Small intestine (tissue), 7 donors: ENCODE measurements around the gene MT3. TPM values are rescaled to one million over a fixed set of nuclear protein-coding genes. Genes with fewer than 3 reads are reported as not detected.
A peak's percentile ranks its signal among the peaks of the same experiment; 100 is the strongest.

Experiments used
- DNase-seq, 2 donors: peaks; one replicate each; pipeline versions ENCODE4 v3.0.0 to v3.0.0-alpha.2; 2013
- FAIRE-seq: peaks from 2 replicates; lab custom pipeline; 2012; peaks lifted over from hg19 to GRCh38; lab: Jason Lieb, UNC
- H3K27ac ChIP-seq, 3 donors: one replicate each; pipeline ENCODE4 v1.5.1; 2013; ENCODE audit warnings: low read length in 2 of 3, mild to moderate bottlenecking in 2 of 3, control low read depth in 1 of 3, inconsistent platforms in 1 of 3, low read depth in 1 of 3, moderate library complexity in 1 of 3
- H3K27me3 ChIP-seq, 3 donors: one replicate each; pipeline ENCODE4 v1.6.1; 2013; ENCODE audit warnings: low read length in 3 of 3, inconsistent platforms in 1 of 3; ENCODE audit not compliant: control insufficient read depth in 3 of 3, insufficient read depth in 3 of 3
- H3K36me3 ChIP-seq, 3 donors: one replicate each; pipeline ENCODE4 v1.6.1; 2013; ENCODE audit warnings: low read length in 3 of 3, inconsistent platforms in 1 of 3, low read depth in 1 of 3, mild to moderate bottlenecking in 1 of 3, moderate library complexity in 1 of 3; ENCODE audit not compliant: control insufficient read depth in 3 of 3, insufficient read depth in 2 of 3
- H3K4me1 ChIP-seq, 3 donors: one replicate each; pipeline ENCODE4 v1.6.1; 2013; ENCODE audit warnings: low read length in 2 of 3, inconsistent platforms in 1 of 3, low read depth in 1 of 3, mild to moderate bottlenecking in 1 of 3, moderate library complexity in 1 of 3; ENCODE audit not compliant: control insufficient read depth in 3 of 3, insufficient read depth in 2 of 3
- H3K4me3 ChIP-seq, 3 donors: one replicate each; pipeline ENCODE4 v1.5.1; 2013; ENCODE audit warnings: low read length in 3 of 3, control low read depth in 1 of 3, inconsistent platforms in 1 of 3, low read depth in 1 of 3, mild to moderate bottlenecking in 1 of 3, moderate library complexity in 1 of 3
- H3K9me3 ChIP-seq, 2 donors: one replicate each; pipeline ENCODE4 v1.6.1; 2013; ENCODE audit warnings: low read depth in 1 of 2, low read length in 1 of 2; ENCODE audit not compliant: control insufficient read depth in 2 of 2, insufficient read depth in 1 of 2
- WGBS, 3 donors: extraction: QIAGEN DNeasy Blood & Tissue Kit; methylation state at CpG; one replicate each; pipeline ENCODE4 v1.1.7; 2013; 5-methylcytosine and 5-hydroxymethylcytosine counted together
- polyA plus RNA-seq, 4 donors: library from polyadenylated mRNA; stranded (reverse) in 3 of 4; unstranded in 1 of 4; fragments of 200-250 nt in 3 of 4; fragments of 120-200 nt in 1 of 4; gene quantifications; one replicate each; pipeline versions ENCODE4 v1.2.1 to v1.2.3, GENCODE V29; 2013
- donor health status: healthy with polysubstance abuse.
- donor health status: control.
- donor health status: control.
- donor health status: Bipolar disorder and iron deficiency.
- donor health status: healthy.

MT3 gene
- polyA plus RNA-seq, 4 donors = 0.72 to 5.4 TPM; not detected in 2

- no peaks in the 10 kb centered on the region for H3K36me3 ChIP-seq
- peaks cover 3 to 36% (median 7%) of the 10 kb centered on the region in 3 donors for H3K27me3 ChIP-seq
- H3K9me3 ChIP-seq = no peaks in the 10 kb centered on the region
- DNase-seq (no peak), FAIRE-seq (no peak)
- H3K27ac ChIP-seq = no peak overlapping the region
- 26 to 34% (median 28%) methylated on average over 9 of the region's 9 CpGs for WGBS, 3 donors
- H3K4me3 ChIP-seq = no peak overlapping the region
- peaks cover 0 to 9% (median 0%) of the 10 kb centered on the region in 3 donors for H3K4me1 ChIP-seq
These were observed 567 bp upstream of the MT3 start for GRCh38 chr16:56588781-56589140.

- Histone ChIP-seq H3K36me3 (no peaks in the 10 kb centered on the region), H3K27me3 (peaks cover 3 to 30% (median 7%) of the 10 kb centered on the region in 3 donors), H3K4me3 (no peak overlapping the region), H3K27ac (no peak overlapping the region), H3K4me1 (peaks cover 0 to 9% (median 0%) of the 10 kb centered on the region in 3 donors), H3K9me3 (peaks cover 0 to 2% of the 10 kb centered on the region in 2 donors)
- WGBS, 3 donors = 44 to 50% (median 48%) methylated on average over 4 of the region's 4 CpGs
- no peak for FAIRE-seq
- peak in 1 of 2 donors; percentile 39 for DNase-seq
These were observed 2.2 kb downstream of the MT3 start for GRCh38 chr16:56591377-56592060.

DNA sequence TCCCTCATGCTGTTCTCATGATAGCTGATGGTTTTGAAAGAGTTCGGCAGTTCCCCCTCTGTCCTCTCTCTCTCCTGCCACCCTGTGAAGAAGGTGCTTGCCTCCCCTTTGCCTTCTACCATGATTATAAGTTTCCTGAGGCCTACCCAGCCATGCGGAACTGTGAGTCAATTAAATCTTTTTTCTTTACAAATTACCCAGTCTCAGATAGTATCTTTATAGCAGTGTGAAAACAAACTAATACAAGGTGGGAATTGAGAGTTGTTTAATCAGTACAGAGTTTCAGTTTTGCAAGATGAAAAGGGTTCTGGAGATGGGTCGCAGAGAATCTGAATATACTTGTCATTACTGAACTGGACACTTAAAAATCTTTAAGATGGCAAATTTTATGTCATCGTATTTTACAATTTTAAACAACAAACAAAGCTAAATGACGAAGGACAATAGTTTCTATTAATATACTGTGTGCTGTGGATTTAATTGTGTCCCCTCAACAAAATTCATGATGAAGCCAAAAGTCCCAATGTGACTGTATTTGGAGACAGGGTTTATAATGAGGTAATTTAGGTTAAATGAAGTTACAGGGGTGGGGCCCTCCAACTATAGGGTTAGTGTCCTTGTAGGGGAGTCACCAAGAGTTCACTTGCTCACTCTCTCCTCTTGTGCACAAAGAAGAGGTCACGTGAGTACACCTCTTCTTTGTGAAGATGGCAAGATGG lies 4.4 kb downstream of the MT3 start:
- DNase-seq = no peak
- Histone ChIP-seq H3K4me3 (no peak overlapping the region), H3K27ac (no peak overlapping the region), H3K27me3 (peaks cover 3 to 15% (median 7%) of the 10 kb centered on the region in 3 donors), H3K4me1 (peaks cover 0 to 9% (median 0%) of the 10 kb centered on the region in 3 donors), H3K36me3 (no peaks in the 10 kb centered on the region), H3K9me3 (peaks cover 0 to 2% of the 10 kb centered on the region in 2 donors)
- WGBS, 3 donors = 87 to 93% (median 90%) methylated on average over 6 of the region's 6 CpGs
- FAIRE-seq = no peak

DNA sequence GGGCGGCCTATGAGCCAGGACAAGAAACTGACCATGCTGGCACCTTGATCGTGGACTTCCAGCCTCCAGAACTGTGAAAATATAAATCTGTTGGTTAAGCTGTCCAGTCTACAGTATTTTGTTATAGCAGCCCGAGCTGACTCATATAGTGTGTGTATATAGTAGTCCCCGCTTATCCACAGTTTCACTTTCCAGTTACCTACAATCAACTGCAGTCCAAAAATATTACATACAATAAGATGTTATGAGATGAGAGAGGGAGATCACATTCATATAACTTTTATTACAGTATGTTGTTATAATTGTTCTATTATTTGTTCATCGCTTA lies 4.9 kb downstream of the MT3 start:
- DNase-seq = no peak
- H3K4me1 ChIP-seq = peaks cover 0 to 9% (median 0%) of the 10 kb centered on the region in 3 donors
- no peak overlapping the region for H3K4me3 ChIP-seq
- FAIRE-seq = no peak
- 83 to 94% (median 84%) methylated on average over 5 of the region's 5 CpGs for WGBS, 3 donors
- H3K27ac ChIP-seq = no peak overlapping the region
- no peaks in the 10 kb centered on the region for H3K36me3 ChIP-seq
- peaks cover 0 to 2% of the 10 kb centered on the region in 2 donors for H3K9me3 ChIP-seq
- H3K27me3 ChIP-seq = peaks cover 0 to 12% (median 7%) of the 10 kb centered on the region in 3 donors

- H3K9me3 ChIP-seq = no peaks in the 10 kb centered on the region
- no peaks in the 10 kb centered on the region for H3K36me3 ChIP-seq
- no peaks in the 10 kb centered on the region for H3K4me1 ChIP-seq
- H3K4me3 ChIP-seq = no peak overlapping the region
- peak; percentile 32 to 55 for DNase-seq
- WGBS, 3 donors = 23 to 35% (median 33%) methylated on average over 8 of the region's 8 CpGs
- H3K27me3 ChIP-seq = peaks cover 0 to 6% (median 0%) of the 10 kb centered on the region in 3 donors
- no peak overlapping the region for H3K27ac ChIP-seq
- FAIRE-seq = no peak
These were observed 11.2 kb downstream of the MT3 start for GRCh38 chr16:56600398-56600999.

DNA sequence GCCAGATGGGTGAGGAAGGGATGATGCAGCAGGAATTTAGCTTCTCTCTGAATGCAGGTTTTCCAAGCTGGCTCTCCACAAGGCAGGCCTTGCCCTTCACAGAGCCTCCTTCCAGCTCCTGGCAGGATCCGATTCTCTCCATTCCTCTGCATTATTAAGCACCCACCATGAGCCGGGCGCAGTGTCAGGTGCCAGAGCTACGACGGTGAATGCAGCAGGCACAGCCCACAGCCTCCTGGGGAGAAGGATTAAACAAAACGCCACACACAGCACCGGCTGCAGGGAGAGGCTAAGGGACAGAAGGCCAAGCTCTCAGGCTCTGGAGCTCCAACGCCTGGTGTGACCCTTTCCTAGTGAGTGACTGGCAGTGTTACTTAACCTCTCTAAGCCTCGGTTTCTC lies 12.0 kb downstream of the MT3 start:
- H3K36me3 ChIP-seq = no peaks in the 10 kb centered on the region
- 66 to 79% (median 77%) methylated on average over 9 of the region's 9 CpGs for WGBS, 3 donors
- FAIRE-seq (no peak), DNase-seq (no peak)
- H3K4me3 ChIP-seq = no peak overlapping the region
- H3K27me3 ChIP-seq = peaks cover 0 to 6% (median 0%) of the 10 kb centered on the region in 3 donors
- H3K9me3 ChIP-seq = no peaks in the 10 kb centered on the region
- no peak overlapping the region for H3K27ac ChIP-seq
- H3K4me1 ChIP-seq = no peaks in the 10 kb centered on the region

GRCh38 chr16:56603589-56603988 lies 14.3 kb downstream of the MT3 start:
- peaks cover 0 to 6% (median 0%) of the 10 kb centered on the region in 3 donors for H3K27me3 ChIP-seq
- DNase-seq = peak; percentile 64 to 75
- no peak overlapping the region for H3K27ac ChIP-seq
- H3K36me3 ChIP-seq = no peaks in the 10 kb centered on the region
- 28 to 40% (median 31%) methylated on average over 4 of the region's 4 CpGs for WGBS, 3 donors
- peaks cover 0 to 8% (median 0%) of the 10 kb centered on the region in 3 donors for H3K4me1 ChIP-seq
- H3K4me3 ChIP-seq = no peak overlapping the region
- H3K9me3 ChIP-seq = no peaks in the 10 kb centered on the region
- FAIRE-seq = no peak

DNA sequence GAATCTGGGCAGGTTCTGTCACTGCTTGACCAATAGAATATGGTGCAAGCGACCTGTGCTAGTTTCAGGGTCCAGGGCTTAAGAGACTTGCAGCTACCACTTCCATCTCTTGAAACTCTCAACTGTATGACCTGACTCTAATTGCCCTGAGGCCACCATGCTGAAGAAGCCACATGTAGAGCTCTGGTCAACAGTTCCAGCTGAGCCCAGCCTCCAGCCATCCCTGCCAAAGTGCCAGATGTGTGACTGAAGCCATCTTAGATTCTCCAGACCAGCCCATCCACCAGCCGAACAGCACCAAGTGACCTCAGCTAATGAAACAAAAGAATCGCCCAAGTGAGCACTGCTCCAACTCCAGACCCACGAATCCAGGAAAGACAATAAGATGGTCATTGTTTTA lies 15.6 kb downstream of the MT3 start:
- no peaks in the 10 kb centered on the region for H3K9me3 ChIP-seq
- peaks cover 0 to 19% (median under 1%) of the 10 kb centered on the region in 3 donors for H3K4me1 ChIP-seq
- no peak overlapping the region for H3K4me3 ChIP-seq
- FAIRE-seq (no peak), DNase-seq (no peak)
- H3K36me3 ChIP-seq = no peaks in the 10 kb centered on the region
- peak overlapping the region in 1 of 3 donors; percentile 90 for H3K27ac ChIP-seq
- WGBS, 3 donors = 87 to 91% (median 90%) methylated on average over 4 of the region's 4 CpGs
- peaks cover 0 to 6% (median 0%) of the 10 kb centered on the region in 3 donors for H3K27me3 ChIP-seq
